Type B pancreatic cell (in vitro differentiated cells): ENCODE data around the gene BMX. TPM values are rescaled to one million over a fixed set of nuclear protein-coding genes. Genes with fewer than 3 reads are reported as not detected.

Experiments
- DNase-seq: peaks from one replicate; pipeline ENCODE4 v3.0.0; 2021; ENCODE audit warnings: mixed read lengths; ENCODE audit not compliant: unreplicated experiment; ENCODE audit errors: extremely low spot score
- H3K27ac Mint-ChIP-seq: 2 replicates; pipeline ENCODE4 v1.8.0; 2021; ENCODE audit warnings: mild to moderate bottlenecking, mixed read lengths
- H3K27me3 Mint-ChIP-seq: 2 replicates; pipeline ENCODE4 v1.8.0; 2021; ENCODE audit warnings: mixed read lengths
- H3K36me3 Mint-ChIP-seq: 2 replicates; pipeline ENCODE4 v1.8.0; 2021; ENCODE audit warnings: mixed read lengths
- H3K4me1 Mint-ChIP-seq: one replicate; pipeline ENCODE4 v1.8.0; 2021; ENCODE audit warnings: mixed read lengths; ENCODE audit not compliant: unreplicated experiment
- H3K4me3 Mint-ChIP-seq: 2 replicates; pipeline ENCODE4 v1.8.0; 2021; ENCODE audit warnings: mild to moderate bottlenecking, mixed read lengths
- H3K9me3 Mint-ChIP-seq: 2 replicates; pipeline ENCODE4 v1.8.0; 2021; ENCODE audit warnings: mixed read lengths
- long read RNA-seq: library from polyadenylated mRNA; unstranded; transcript quantifications from one replicate; pipeline ENCODE4 v2.0.0, GENCODE V29; 2020
- total RNA-seq: library from RNA; stranded (reverse); gene quantifications from 2 replicates; pipeline ENCODE4 v1.2.1, GENCODE V29; 2021; ENCODE audit warnings: low replicate concordance
- TF ChIP-seq, protein P1 (sequence below): fragments of 200-600 bp; sonication (generic); conservative IDR thresholded peaks from 2 replicates; pipeline ENCODE4 v1.5.0; 2021; ENCODE audit warnings: antibody characterized with exemption, mild to moderate bottlenecking

Gene BMX
- 0.24 TPM in 1 of 2 replicates, not detected in the other for total RNA-seq
- long read RNA-seq, partial matches to known transcripts: 1 of 1 reads
- long read RNA-seq, other reads (novel, unspliced or antisense): 0 of 1 reads

DNA sequence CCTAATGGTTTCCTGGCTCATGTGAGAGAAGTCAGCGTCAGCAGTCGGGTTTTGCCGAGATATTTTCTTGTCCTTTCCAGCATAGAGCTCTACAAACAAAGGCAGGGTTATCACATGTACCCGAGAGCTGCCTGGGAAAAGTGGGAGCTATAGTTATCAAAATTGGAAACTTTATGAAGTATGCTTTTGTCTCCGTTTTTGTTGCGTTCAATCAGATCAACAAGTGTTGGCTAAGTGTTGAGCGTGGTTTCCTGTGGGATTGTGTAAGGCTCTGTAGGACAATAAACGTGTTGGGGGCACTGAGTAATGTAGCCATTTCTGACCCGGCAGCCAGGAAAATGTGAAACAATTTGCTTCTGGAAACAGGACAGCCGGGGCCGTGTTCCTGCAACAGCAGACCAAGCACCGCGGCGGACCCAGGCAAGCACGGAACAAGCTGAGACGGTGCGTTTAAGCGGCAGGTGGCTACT lies at the start of gene BMX:
Gene BMX (plus strand): TSS at position 311 of the 470 bp plus-strand sequence. CDS start 7,547 bp downstream, outside the sequence.
- no peaks in the 10 kb centered on the region for H3K9me3 Mint-ChIP-seq
- peaks cover 5% of the 10 kb centered on the region for H3K27me3 Mint-ChIP-seq
- TF ChIP-seq, protein P1, sequence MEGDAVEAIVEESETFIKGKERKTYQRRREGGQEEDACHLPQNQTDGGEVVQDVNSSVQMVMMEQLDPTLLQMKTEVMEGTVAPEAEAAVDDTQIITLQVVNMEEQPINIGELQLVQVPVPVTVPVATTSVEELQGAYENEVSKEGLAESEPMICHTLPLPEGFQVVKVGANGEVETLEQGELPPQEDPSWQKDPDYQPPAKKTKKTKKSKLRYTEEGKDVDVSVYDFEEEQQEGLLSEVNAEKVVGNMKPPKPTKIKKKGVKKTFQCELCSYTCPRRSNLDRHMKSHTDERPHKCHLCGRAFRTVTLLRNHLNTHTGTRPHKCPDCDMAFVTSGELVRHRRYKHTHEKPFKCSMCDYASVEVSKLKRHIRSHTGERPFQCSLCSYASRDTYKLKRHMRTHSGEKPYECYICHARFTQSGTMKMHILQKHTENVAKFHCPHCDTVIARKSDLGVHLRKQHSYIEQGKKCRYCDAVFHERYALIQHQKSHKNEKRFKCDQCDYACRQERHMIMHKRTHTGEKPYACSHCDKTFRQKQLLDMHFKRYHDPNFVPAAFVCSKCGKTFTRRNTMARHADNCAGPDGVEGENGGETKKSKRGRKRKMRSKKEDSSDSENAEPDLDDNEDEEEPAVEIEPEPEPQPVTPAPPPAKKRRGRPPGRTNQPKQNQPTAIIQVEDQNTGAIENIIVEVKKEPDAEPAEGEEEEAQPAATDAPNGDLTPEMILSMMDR: no peak
- DNase-seq: no peak
- H3K4me1 Mint-ChIP-seq: peaks cover 7% of the 10 kb centered on the region
- H3K27ac Mint-ChIP-seq: no peak within 1 kb of the TSS
- H3K4me3 Mint-ChIP-seq: no peak within 1 kb of the TSS
- no peaks in the 10 kb centered on the region for H3K36me3 Mint-ChIP-seq

DNA sequence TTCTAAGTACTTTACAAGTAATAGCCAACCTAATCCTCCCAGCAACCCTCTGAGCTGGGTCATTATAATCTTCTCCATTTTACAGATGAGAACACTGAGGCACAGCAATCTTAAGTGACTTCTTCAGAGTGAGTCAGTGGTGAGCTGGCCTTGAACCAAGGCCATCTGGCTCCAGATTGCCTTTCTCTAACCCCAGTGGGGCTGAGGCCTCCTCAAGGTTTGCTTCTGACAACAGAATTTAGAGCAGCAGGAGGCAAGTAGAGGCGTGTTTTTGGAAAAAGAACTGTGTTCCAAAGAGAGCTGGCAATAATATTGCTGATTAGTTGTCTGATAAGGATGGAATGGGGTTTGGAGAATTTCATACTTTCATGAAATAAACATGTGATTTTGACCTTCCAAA lies 48.7 kb upstream of the BMX start:
- Mint-ChIP-seq H3K27me3 (no peaks in the 10 kb centered on the region), H3K4me1 (peaks cover 19% of the 10 kb centered on the region), H3K36me3 (peaks cover 7% of the 10 kb centered on the region), H3K27ac (no peak overlapping the region), H3K9me3 (no peaks in the 10 kb centered on the region), H3K4me3 (no peak overlapping the region)
- DNase-seq: no peak
- TF ChIP-seq, protein P1: no peak

DNA sequence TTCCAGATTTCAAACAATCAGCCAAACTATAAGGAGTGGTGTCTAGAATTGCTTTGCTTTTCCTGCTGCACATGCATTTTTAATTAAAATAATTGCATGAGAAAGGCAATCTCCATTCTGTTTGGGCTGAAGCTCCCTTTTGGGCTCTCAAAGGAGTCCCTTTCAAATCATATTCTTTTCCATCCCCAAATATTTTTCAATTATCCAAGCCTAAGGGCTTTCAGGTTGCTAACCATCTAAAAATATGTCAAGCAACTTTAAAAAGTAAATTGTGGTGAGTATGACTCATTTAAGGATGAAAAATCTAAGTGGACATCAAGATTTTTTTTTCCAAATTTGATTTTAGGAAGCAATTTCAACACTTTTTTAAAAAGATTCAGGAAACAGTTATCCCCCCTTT lies 35.9 kb upstream of the BMX start:
- H3K4me1 Mint-ChIP-seq: peaks cover 23% of the 10 kb centered on the region

DNA sequence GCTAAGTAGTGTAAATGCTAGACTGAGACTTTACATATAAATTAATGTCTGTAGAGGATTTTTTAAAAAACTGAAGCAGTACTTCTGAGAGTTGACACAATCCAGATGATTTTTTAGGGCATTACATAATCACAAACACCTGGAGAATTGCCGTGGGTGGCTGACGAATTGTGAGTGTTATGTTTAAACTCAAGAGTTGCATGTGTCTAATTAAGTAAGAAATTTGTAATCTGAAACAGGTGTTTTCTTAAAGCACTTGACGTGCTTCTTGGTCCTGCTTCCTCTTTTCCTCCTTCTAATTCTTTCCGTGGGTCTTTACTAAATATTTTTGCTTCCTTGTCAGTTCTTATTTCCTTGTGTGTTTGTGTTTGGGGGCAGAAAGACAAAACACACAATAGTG lies 35.3 kb upstream of the BMX start:
- TF ChIP-seq, protein P1: no peak
- Mint-ChIP-seq H3K36me3 (peaks cover 3% of the 10 kb centered on the region), H3K9me3 (no peaks in the 10 kb centered on the region), H3K27ac (no peak overlapping the region), H3K4me1 (peaks cover 23% of the 10 kb centered on the region), H3K27me3 (no peaks in the 10 kb centered on the region), H3K4me3 (peak overlapping the region; percentile 1)
- no peak for DNase-seq

More for the DNA sequence above, 35.9 kb upstream of the BMX start:
- Mint-ChIP-seq H3K4me3 (no peak overlapping the region), H3K36me3 (peaks cover 7% of the 10 kb centered on the region), H3K9me3 (no peaks in the 10 kb centered on the region), H3K27me3 (no peaks in the 10 kb centered on the region), H3K27ac (no peak overlapping the region)
- TF ChIP-seq, protein P1: no peak
- no peak for DNase-seq

DNA sequence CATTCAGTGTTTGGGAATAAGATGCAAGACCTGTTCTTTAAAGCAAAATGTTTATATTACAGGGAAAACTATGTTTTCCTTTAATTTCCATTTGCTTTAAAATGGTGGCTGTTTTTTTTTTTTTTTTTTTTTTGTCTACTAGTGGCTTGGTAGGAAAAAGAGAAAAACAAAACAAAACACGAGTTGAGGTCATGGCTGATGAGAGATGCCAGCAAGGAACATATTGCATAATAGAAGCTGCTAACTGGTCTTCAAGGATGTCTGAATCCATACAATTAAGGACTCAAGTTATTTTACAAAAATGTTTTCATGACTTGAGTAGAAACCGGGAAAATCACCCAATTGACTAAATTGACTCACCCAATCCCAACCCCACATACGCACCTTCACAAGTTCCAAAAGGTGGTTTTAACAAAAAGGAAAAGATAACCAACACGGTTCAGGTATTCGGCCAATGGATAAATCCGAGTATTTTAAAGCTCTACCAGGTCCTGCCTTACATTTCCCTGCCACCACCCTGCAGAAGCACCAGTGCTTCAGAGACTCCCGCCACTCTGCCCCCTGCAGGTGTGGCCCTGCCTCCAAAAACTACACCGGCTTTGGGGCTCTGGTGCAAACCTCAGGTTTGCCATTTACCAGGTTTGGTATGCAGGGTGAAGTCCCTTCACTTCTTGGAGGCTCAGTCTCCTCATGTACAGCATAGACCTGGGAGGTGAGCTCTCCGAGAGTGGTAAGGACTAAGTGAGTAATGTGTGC lies 34.5 kb upstream of the BMX start:
- TF ChIP-seq, protein P1: peak; percentile 30
- H3K36me3 Mint-ChIP-seq: no peaks in the 10 kb centered on the region
- no peak overlapping the region for H3K4me3 Mint-ChIP-seq
- H3K27me3 Mint-ChIP-seq: no peaks in the 10 kb centered on the region
- no peak for DNase-seq
- no peaks in the 10 kb centered on the region for H3K9me3 Mint-ChIP-seq
- H3K4me1 Mint-ChIP-seq: peaks cover 26% of the 10 kb centered on the region
- H3K27ac Mint-ChIP-seq: no peak overlapping the region
